SK-N-SH (cell line): ENCODE data around the gene MAP3K19.

Source experiments
- EP300 ChIP-seq, 2 experiments: IDR thresholded peaks; 2 replicates each; pipeline versions ENCODE4 v1.4.0 to v1.6.1; 2012; ENCODE audit warnings: borderline replicate concordance in 1 of 2, low read depth in 1 of 2, low read length in 1 of 2
- GABPA ChIP-seq: IDR thresholded peaks from 2 replicates; pipeline ENCODE4 v1.4.0; 2012; ENCODE audit warnings: low read depth, mild to moderate bottlenecking
- JUND ChIP-seq: IDR thresholded peaks from 2 replicates; pipeline ENCODE4 v1.4.0; 2012
- NFIC ChIP-seq: IDR thresholded peaks from 2 replicates; pipeline ENCODE4 v1.4.0; 2012; ENCODE audit warnings: borderline replicate concordance
- TF ChIP-seq, protein P1 (sequence below): fragments of 200-600 bp; sonication (generic); IDR thresholded peaks from 2 replicates; pipeline ENCODE4 v1.6.1; 2017; ENCODE audit warnings: antibody characterized with exemption, mild to moderate bottlenecking, moderate library complexity
- TF ChIP-seq, protein P2 (sequence below): IDR thresholded peaks from 2 replicates; pipeline ENCODE4 v1.4.0; 2012; ENCODE audit warnings: low read depth, borderline replicate concordance

DNA sequence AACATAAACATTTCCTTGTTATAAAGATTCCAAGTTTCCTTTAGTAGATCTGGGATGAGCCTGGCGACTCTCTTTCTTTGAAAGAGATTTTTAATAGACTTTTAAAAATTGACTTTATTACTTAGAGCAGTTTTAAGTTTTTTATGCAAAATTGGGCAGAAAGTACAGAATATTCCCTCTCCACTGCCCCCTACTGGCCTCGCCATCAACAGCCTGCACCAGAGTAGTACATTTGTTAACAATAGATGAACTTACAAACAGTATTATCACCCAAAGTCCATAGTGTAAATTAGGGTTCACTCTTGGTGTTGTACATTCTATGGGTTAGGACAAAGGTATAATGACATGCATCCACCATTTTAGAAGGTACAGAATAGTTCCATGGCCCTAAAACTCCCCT, 3.9 kb downstream of the MAP3K19 start:
- TF ChIP-seq JUND: no peak
- no peak for TF ChIP-seq NFIC
- TF ChIP-seq, protein P1, sequence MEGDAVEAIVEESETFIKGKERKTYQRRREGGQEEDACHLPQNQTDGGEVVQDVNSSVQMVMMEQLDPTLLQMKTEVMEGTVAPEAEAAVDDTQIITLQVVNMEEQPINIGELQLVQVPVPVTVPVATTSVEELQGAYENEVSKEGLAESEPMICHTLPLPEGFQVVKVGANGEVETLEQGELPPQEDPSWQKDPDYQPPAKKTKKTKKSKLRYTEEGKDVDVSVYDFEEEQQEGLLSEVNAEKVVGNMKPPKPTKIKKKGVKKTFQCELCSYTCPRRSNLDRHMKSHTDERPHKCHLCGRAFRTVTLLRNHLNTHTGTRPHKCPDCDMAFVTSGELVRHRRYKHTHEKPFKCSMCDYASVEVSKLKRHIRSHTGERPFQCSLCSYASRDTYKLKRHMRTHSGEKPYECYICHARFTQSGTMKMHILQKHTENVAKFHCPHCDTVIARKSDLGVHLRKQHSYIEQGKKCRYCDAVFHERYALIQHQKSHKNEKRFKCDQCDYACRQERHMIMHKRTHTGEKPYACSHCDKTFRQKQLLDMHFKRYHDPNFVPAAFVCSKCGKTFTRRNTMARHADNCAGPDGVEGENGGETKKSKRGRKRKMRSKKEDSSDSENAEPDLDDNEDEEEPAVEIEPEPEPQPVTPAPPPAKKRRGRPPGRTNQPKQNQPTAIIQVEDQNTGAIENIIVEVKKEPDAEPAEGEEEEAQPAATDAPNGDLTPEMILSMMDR: peak; percentile 59
- TF ChIP-seq GABPA: no peak
- TF ChIP-seq, protein P2, sequence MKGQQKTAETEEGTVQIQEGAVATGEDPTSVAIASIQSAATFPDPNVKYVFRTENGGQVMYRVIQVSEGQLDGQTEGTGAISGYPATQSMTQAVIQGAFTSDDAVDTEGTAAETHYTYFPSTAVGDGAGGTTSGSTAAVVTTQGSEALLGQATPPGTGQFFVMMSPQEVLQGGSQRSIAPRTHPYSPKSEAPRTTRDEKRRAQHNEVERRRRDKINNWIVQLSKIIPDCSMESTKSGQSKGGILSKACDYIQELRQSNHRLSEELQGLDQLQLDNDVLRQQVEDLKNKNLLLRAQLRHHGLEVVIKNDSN: no peak
- TF ChIP-seq EP300 (IDR thresholded peaks at IDR 0.05; ENCODE audit: borderline replicate concordance in 1 of 2, low read depth in 1 of 2, low read length in 1 of 2): no peak
